Mesenteric fat pad (tissue), 1 donor: ENCODE results near the gene ATP6AP1. TPM values are rescaled to one million over a fixed set of nuclear protein-coding genes. Genes with fewer than 3 reads are reported as not detected.

Experiments
- DNase-seq: peaks from one replicate; pipeline ENCODE4 v3.0.0-alpha.2; 2020; ENCODE audit warnings: low spot score
- total RNA-seq: library from RNA; stranded (reverse); fragmentation: NEBNext Ultra II Directional; extraction: Animal tissue kit (Norgen Biotek cat#: 25700); gene quantifications from one replicate; pipeline ENCODE4 v1.2.1, GENCODE V29; 2021
- donor health status: DM: yes; HTN: yes; CAD: no.

ATP6AP1 gene
- total RNA-seq, 1 donor from 2014 or later = 72.5 TPM

DNA sequence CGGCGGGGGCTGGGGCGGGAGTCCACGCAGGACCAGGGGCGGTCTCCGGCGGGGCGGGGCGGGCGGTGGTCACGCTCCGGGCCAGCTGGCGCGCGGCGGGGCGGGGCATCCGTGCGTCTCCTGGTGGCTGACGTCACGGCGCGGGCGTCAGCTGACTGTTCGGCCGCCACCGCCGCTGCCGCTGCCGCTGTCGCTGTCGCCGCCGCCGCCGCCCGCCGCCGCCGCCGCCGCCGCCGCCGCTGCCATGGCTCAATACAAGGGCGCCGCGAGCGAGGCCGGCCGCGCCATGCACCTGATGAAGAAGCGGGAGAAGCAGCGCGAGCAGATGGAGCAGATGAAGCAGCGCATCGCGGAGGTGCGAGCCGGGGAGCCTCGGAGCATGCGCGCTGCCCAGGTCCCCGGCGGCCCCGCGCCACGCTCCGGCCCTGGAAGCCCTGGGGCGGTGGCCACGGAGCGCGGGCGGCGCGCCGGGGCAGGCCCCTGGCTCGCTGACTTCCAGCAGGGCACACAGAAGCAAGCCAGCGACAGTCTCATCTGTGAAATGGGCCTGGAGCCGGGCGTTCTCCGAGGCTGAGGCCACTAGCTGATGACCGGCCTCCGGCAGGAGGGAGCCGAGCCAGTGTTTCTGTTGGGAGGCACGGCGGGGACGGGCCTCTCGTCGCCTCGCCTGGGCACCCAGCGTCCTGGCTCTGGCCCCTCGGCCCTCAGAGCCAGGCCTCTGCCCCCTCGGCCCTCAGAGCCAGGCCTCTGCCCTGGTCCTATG lies 15.7 kb downstream of the ATP6AP1 start, which contains the start of gene FAM50A:
FAM50A (plus strand) TSS at position 150 of the 763 bp plus-strand sequence; CDS start at position 245, 95 bp downstream.
- DNase-seq = no peak

DNA sequence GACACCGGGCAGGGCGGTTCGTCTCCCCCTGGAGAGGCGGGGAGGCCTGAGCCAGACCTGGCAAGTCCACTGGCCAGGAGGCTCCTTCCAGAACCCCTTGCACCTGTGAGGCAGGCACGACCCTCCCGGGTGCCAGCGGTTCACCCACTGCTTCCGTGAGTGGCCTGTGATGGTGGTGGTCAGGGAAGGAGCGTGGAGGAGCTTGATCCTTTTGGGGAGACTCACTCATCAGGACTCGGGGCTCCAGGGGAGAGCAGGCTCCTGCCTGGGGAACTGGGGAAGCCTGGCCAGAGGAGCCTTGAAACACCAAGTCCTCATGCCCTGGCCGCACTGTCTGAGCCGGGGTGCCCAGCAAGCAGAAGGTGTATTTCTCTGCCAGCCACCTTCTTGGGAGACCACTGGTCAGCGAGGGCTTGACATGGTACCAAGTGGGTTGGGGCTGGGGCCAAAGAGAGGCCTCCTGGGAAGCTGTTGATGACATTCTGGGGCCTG lies 16.3 kb downstream of the ATP6AP1 start:
- DNase-seq = no peak

DNA sequence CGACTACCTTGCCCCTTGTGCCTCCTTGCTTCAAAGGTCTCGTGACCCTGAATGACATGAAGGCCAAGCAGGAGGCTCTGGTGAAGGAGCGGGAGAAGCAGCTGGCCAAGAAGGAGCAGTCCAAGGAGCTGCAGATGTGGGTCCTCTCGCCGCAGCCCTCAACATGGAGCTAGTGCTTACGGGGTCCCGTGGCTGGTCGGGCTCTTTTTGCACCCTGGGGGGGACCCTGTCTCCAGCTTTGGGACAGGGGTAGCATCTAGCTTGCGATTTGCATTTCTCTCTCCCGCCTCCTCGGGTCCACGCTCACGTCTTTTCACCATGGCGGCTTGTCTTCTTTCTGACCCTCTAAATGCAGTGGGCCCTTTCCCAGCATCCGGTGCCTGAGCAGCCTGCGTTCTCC lies 17.3 kb downstream of the ATP6AP1 start:
- DNase-seq = no peak

DNA sequence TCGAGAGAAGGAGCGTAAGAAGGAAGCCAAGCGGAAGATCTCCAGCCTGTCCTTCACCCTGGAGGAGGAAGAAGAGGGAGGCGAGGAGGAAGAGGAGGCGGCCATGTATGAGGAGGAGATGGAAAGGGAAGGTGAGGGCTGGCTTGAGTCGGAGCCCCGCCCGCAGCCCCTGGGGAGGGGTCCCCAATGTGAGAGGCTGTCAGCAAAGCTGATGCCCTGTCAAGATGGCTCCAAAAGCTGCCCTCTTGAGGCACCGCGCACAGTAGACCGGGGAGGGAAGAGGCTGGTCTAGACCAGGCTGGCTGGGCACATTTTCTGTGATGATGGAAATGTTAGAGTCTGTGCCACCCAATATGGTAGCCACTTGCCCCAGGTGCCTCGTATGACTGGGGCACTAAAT lies 18.0 kb downstream of the ATP6AP1 start:
- no peak for DNase-seq

DNA sequence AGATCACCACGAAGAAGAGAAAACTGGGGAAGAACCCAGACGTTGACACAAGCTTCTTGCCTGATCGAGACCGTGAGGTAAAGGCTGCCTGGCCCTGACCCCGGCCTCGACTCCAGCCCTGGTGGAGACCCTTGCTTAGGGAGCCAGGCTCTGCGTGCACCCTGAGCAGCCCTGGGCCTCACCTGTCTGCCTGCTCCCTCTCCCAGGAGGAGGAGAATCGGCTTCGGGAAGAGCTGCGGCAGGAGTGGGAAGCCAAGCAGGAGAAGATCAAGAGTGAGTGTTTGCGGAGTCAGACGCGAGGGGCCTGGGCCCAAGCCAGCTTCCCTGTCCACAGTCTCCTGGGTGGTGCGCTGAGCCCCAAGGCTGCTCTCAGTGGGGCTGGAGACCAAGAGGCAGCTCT lies 20.0 kb downstream of the ATP6AP1 start:
- no peak for DNase-seq

DNA sequence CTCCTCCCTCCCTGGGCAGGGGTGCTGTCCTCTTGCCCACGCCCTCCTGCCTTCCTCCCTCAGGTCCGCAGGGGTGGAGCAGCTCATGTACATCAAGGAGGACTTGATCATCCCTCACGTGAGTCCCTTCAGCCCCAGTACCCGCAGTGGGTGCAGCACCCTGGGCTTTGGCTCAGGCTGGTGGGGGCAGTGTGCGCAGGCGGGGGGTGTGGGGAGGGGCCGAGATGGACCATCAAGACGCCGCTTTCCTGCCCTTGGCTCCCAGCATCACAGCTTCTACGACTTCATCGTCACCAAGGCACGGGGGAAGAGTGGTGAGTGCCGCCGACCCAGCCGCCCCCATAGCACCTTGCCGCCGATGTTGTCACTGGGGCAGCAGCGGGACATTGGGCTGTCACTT lies 21.1 kb downstream of the ATP6AP1 start:
- no peak for DNase-seq

DNA sequence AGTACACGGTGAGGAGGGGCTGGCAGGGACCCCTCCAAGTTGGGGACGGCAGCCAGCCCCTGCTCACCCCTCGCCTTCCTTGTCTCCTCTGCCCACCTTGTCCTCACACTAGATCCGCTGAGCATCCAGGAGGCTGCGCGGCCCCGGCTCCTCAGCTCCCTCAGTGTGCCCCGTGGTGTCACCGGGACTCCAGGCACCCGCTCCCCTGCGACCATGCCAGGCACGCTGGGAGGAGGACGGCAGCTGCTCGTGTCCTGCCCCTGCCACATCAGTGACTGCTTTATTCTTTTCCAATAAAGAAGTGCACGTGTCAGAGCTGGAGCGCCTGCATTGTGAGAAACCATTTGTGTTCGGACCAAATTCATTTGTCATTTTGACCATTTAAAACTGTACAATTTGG lies 21.8 kb downstream of the ATP6AP1 start:
- no peak for DNase-seq

DNA sequence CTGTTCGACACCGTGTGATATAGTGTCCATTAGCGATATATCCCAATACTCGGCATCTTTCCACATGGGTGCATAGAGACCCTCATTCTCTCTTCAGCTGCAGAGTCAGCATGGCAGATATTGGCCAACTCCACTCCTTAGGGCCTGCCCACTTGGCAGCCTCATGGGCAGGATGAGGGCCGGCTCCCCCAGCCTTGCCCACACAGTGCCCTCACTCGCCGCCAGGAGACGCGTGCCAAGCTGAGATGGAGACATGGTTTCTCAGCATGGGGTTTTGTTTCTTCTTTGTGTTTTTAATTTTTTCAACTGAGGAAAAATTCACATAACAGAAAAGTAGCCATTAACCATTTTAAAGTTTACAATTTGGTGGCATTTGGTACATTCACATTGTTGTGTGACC lies 24.3 kb downstream of the ATP6AP1 start:
- no peak for DNase-seq

DNA sequence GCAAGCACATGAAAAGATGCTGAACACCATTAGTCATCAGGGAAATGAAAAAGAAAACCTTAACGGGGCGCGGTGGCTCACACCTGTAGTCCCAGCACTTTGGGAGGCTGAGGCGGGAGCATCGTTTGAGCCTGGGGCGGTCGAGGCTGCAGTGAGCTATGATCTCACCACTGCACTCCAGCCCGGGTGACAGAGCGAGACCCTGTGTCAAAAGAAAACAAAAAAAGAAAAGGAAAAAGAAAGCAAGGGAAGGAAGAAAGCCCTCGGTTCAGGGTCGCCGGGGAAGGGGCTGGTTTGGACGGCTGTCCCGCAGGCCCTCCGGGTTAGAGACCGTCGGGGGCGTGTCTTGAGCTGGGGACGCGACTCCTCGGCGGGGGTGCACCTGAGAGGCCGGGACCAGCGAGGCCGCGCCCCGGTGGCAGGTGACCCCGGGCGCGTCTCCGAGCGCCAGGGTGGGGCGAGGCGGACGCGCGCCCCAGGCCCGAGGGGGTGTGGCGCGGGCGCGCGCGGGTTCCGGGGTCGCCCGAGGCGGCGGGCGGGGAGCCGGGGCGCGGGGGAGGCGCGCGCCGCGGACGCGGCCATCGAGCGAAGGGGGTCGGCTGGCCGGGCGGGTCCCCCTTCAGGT lies 29.1 kb downstream of the ATP6AP1 start:
- DNase-seq = no peak

DNA sequence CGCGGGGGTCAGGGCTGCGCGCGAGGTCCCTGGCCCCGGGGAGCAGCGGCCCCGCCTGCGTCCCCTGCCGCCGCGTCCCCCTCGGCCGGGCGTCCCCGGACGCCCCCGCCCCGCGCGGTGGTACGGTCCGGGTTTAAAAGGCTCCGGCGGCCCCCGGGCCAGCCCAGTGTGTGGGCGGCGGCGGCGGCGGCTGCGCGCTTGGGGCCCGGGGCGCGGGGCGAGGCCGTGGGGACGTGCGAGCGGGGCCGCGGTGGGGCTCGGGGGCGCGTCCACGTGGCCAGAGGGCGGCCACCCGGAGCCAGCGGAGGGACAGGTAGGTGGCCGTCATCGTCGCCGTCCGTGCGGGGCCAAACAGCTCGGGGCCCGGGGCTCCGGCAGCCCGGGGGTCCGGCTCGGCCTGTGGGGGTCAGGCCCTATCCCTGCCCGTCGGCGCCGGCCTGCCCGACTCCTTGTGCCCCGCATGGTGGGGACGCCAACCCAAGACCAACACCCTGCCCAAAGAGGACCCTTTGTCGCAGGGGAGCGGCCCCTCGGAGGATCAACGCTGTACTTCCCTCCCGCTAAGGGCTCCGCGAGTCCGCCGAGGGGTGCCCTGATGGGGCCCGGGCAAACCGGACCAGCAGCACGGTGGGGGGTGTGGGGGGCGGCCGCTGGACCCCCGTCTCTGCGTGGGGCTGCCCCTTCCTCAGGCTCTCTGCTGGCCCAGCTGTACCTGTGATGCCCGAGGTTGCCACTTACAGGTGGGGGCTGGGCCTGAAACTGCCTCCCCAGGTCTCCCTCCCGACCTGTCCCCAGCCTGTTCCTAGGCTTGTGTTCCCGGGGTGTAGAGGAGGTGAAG lies 29.9 kb downstream of the ATP6AP1 start, which contains the start of gene PLXNA3:
PLXNA3 (plus strand) TSS at position 166 of the 838 bp plus-strand sequence. CDS start 1,903 bp downstream, outside the sequence.
- DNase-seq = no peak

DNA sequence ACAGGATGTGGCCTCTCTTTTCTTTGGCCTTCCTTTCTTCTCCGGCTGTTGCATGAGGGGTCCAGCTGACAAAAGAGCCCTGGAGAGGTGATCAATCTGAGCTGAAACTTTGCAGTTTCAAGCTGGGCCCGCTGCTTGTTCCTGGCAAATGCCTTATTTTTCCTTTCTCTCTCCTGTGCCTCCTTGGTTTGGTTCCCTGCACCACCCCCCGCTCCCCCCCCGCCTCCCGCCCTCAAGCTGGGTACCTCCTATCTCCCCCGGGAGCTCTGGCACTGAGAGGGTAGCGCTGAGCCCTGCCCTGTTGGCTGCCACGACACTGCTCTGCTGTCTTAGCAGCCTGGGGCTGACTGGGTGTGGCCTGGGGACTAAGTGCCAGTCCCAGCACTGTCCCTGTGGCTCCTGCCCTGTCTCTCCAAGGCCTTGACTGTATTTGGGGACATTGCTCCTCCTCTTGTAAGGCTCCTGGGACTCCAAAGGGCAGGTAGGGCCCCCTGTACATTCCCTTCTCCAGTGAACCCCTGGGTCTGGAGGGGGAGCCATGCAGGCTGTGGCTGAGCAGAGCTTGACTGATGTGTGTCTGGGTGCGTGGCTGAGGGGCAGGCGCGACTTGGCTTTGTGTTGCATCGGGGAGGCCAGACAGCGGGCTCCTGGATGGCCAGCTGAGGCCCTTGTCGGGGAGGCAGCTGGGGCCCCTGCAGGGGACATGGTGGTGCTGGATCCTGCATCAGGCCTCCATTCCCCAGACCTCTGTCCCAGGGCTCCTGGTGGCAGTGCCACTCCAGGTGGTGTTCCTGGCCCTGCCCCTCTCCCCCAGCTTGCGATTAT lies 30.7 kb downstream of the ATP6AP1 start:
- DNase-seq = no peak

DNA sequence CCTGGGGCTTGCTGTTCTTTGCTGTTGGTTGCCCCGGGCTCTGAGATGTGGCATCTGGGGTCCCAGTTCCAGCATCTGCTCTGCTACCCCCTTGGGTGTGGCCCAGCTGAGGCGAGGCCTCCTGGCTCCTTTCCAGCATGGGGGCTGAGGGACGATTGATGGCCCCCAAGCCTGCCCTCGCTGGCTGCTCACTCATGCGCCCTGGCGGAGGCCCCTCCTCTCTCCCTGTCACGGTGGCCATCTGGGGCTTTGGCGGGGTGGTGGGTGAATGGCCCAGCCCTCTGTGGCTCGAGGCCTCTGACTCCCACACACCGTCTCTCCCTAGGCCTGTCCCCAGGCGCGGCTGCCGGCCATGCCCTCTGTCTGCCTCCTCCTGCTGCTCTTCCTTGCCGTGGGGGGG lies 31.4 kb downstream of the ATP6AP1 start:
- no peak for DNase-seq

DNA sequence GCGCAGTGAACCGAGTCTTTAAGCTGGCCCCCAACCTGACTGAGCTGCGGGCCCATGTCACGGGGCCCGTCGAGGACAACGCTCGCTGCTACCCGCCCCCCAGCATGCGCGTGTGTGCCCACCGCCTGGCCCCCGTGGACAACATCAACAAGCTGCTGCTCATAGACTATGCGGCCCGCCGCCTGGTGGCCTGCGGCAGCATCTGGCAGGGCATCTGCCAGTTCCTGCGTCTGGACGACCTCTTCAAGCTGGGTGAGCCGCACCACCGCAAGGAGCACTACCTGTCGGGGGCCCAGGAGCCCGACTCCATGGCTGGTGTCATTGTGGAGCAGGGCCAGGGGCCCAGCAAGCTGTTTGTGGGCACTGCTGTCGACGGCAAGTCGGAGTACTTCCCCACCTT lies 31.8 kb downstream of the ATP6AP1 start:
- no peak for DNase-seq

DNA sequence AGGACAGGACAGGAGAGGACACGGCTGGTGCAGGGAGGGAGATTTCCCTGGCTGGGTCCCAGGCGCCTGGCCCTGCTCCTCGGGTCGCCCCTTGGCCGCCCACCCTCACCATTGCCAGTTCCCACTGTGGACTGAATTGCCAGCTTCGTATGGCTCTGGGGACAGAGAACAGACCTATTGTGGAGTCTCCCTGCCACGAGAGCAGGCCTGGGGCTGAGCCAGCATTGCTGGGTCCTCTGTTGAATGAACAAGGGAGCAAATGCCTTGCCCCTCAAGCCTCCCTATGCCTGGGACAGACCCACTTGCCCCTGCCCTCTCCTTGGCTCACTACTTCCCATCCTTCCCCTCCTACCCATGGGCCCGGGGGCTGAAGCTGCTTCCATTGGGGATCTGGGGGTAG lies 33.9 kb downstream of the ATP6AP1 start:
- no peak for DNase-seq

DNA sequence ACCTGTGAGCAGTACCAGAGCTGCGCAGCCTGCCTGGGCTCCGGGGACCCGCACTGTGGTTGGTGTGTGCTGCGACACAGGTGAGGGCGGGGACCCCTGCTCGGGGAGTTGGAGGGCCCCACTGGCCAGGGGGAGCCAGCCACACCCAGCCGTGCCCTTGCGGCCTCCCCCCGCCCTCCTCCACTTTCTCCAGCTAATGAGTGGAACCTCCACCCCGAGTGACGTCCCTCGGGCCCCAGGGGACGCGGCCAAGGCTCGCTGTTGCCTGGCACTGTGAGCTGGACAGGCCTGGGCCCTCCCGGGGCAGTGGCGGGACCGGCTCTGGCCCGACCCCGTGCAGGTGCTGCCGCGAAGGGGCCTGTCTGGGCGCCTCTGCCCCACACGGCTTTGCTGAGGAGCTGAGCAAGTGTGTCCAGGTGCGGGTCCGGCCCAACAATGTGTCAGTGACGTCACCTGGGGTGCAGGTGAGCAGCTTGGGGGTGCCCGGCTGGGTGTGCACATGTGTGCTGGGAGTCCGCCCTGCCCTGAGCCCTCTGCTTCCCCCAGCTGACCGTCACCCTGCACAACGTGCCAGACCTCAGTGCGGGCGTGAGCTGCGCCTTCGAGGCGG lies 35.2 kb downstream of the ATP6AP1 start:
- no peak for DNase-seq

DNA sequence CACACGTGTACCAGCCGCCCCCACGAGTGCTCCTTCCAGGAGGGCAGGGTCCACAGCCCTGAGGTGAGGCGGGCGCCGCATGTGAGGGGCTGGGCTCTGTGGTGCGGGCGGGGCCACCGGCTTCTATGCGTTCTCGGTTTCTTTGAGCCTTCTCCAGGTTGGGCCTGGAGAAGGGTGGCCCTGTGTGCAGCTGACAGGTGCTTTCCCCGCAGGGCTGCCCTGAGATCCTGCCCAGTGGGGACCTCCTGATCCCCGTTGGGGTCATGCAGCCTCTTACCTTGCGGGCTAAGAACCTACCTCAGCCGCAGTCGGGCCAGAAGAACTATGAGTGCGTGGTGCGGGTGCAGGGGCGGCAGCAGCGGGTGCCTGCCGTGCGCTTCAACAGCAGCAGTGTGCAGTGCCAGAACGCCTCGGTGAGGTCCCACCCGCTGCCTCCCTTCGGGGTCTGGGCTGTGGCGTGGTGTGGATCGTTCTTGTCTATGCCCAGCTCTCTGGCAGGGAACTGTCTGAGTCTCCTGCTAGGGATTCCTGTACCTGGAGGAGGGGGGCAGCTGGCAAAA lies 36.4 kb downstream of the ATP6AP1 start:
- no peak for DNase-seq

DNA sequence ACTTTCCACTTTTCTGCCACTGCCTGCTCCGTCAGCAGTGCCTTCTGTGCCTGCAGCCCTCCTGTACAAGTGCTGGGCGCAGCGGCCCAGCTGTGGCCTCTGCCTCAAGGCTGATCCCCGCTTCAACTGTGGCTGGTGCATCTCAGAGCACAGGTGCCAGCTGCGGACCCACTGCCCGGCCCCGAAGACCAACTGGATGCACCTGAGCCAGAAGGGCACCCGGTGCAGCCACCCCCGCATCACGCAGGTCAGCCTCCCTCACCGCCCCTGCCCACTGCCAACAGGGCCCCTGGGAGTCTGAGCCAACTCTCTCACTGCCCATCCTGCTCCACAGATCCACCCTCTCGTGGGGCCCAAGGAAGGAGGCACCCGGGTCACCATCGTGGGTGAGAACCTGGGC lies 37.1 kb downstream of the ATP6AP1 start:
- no peak for DNase-seq

DNA sequence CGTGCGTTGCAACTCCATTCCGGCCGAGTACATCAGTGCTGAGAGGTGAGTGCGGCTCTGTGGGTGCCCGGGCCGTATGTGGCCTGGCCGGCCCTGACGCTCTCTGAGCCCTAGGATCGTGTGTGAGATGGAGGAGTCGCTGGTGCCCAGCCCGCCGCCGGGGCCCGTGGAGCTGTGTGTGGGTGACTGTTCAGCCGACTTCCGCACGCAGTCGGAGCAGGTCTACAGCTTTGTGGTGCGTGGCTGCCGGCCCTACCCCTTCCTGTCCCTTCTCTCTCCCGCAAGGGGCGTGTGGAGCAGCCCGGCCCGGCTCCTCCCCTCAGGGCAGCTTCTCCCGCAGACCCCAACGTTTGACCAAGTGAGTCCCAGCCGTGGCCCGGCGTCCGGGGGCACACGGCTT lies 37.6 kb downstream of the ATP6AP1 start:
- no peak for DNase-seq

DNA sequence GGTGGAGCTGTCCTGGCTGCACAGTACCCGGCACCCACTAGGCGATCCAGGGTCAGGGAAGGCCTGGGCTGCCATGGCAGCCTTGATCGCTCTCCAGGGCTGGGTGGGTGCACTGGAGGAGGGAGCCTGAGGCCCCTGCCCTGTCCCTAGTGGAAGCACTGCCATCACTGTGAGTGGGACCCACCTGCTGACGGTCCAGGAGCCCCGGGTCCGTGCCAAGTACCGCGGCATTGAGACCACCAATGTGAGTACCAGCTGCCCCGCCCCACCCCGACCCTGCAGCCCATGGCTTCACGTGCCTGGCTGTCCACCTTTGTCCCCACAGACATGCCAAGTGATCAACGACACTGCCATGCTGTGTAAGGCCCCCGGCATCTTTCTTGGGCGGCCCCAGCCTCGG lies 38.4 kb downstream of the ATP6AP1 start:
- DNase-seq = no peak

DNA sequence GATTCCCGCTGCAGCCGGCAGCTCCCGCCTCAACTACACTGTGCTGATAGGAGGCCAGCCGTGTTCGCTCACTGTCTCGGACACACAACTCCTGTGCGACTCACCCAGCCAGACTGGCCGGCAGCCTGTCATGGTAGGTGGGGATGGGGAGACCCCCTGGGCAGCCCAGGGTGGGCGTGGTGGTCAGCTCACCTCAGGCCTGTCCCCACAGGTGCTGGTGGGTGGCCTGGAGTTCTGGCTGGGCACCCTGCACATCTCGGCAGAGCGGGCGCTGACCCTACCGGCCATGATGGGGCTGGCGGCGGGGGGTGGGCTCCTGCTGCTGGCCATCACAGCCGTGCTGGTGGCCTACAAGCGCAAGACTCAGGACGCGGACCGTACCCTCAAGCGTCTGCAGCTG lies 39.1 kb downstream of the ATP6AP1 start:
- DNase-seq = no peak
